ENCODE results near the gene MYMX.
"Not testable (repeated sequence)": the region's sequence is repeated elsewhere in the genome, so short reads cannot be mapped to it uniquely, and the experiment has no call there.

Gene MYMX

DNA sequence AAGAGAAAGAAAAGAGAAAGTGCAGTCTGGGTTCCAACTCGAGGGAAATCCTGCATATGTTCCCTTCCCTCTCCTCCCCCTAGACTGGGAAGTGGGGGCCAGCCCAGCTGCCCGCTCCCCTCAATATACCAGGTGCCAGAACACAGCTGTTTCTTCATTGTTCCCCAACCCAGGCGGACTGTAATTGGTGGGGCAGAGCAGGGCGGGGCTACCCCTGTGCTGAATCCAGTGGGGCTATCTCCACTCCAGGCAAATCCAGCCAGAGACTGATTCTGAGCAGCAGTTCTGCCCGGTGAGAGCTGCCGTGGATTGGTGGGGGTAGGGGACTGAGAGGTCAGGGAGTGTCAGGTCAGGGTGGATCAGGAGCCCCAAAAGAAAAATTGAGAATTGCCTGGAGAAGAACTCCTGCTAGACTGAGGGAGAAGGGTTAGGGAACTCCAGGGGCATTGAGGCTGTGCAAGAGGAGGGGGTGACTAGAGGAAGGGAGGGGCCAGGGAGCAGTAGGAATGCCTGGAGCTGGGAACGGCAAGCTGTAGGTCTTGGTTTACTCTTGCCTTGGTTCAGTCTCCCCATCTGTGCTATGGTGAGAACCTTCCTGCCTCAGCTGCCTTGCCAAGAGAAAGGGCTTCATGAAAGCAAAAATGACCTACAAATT is at the start of gene MYMX:
Gene MYMX (plus strand): TSS at position 250 of the 655 bp plus-strand sequence. CDS start 546 bp downstream, outside the sequence.
- no peak for DNase-seq

DNA sequence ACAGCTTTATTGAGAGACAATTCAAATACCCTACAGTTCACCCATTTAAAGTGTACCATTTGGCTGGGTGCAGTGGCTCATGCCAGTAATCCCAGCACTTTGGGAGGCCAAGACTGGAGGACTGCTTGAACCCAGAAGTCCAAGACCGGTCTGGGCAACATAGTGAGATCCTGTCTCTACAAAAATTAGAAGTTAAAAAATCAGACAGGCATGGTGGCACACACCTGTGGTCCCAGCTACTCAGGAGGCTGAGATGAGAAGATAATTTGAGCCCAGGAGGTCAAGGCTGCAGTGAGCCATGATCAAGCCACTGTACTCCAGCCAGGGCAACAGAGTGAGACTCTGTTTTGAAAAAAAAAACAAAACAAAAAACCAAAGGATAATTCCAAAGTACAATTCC is 49.2 kb upstream of the MYMX start:
- no peak for DNase-seq

DNA sequence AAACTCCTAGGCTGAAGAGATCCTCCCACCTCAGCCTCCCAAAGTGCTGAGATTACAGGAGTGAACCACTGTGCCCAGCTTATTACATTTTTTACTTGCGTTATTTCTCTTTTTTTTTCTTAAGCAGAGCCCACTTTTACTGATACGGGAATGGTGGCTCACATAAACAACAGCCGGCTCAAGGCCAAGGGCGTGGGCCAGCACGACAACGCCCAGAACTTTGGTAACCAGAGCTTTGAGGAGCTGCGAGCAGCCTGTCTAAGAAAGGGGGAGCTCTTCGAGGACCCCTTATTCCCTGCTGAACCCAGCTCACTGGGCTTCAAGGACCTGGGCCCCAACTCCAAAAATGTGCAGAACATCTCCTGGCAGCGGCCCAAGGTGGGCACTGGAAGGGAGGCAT is 47.6 kb upstream of the MYMX start:
- no peak for DNase-seq

DNA sequence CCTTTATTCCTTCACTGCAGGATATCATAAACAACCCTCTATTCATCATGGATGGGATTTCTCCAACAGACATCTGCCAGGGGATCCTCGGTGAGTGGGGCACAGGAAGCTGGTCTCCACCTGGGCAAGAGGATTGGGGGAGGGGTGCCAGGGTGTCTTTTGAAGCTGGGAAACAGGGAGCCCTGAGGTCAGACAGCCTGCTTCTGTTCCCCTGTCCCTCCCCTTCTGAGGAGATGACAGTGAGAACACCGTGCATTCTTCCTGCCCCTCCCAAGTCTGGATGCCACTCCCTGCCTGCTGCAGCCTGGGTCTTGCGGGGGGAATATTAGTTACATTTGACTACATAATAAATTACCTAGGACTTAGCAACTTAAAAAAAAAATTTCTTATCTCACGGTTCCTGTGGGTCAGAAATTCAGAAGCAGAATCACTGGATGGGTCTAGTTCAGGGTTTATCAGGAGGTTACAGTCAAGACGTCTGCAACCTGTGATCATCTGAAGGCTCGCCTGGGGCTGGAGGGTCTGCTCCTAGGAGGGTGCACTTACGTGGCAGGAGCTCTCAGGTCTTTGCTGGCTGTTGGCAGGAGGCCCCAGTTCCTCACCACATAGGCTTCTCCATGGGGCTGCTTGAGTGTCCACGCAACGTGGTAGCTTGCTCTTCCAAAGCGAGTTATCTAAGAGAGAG is 46.7 kb upstream of the MYMX start:
- DNase-seq = no peak

DNA sequence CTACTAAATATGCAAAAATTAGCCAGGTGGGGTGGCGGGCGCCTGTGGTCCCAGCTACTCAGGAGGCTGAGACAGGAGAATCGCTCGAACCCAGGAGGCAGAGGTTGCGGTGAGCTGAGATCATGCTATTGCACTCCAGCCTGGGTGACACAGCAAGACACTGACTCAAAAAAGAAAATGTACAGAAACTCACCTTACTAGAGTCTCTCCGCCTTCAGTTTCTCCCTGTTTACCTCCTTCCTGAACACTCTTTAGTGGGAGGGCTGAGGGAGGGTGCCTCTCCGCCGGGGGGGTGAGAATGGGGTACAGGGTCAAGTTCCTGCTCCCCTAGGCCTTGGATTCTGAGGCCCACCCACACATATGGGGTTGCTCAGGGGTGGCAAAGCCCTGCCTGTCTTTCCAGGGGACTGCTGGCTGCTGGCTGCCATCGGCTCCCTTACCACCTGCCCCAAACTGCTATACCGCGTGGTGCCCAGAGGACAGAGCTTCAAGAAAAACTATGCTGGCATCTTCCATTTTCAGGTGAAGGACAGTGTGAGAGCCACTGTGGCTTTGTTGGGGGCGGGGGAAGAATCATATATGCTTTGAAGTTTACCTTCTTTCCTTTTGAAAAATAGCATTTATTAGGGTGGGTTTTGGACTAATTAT is 44.7 kb upstream of the MYMX start:
- peak in 1 of 2 donors; percentile 13 for DNase-seq

DNA sequence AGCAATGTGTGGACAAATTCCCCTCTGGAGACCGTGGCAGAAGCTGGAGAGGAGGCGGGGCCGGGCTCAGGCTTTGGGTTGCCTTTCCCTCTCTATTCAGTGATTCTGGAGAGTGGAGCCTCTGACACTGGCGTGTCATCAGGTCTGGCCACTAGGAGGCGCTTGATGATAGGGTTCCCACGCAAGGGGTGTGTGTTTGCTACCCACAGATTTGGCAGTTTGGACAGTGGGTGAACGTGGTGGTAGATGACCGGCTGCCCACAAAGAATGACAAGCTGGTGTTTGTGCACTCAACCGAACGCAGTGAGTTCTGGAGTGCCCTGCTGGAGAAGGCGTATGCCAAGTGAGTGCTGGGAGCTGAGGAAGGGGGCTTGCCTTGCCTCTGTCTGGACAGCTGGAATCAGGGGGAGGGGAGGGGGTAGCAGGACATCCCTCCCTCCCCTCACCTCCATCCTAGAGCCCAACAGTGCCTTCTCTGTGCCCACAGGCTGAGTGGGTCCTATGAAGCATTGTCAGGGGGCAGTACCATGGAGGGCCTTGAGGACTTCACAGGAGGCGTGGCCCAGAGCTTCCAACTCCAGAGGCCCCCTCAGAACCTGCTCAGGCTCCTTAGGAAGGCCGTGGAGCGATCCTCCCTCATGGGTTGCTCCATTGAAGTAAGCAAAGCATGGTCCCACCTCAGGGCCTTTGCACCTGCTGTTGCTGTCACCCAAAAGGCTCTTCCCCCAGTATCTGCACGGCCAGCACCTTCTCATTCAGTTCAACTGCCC is 43.8 kb upstream of the MYMX start:
- peak; percentile 76 to 83 for DNase-seq

DNA sequence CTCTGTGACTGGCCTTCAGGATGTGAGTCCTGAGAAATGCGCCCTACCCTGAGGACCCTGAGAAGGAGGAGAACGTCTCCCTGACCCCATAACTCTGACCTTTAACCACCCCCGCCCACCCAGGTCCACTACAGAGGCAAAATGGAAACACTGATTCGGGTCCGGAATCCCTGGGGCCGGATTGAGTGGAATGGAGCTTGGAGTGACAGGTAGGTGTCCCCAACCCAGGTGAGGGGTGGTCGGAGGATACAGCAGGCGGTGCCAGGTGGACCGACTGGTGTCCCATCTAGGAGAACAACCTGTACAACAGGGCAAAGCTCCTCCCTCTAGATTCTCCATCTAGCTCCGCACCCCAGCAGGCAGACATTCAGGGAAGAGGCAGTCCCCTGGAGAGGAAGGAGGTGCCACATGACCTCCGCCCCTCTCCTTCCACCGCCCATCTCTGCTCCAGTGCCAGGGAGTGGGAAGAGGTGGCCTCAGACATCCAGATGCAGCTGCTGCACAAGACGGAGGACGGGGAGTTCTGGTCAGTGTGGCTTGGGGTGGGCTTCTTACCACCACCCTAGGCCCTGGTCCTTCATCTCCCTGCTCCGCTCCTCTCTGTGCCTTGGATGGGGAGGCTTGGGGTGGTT is 40.5 kb upstream of the MYMX start:
- DNase-seq = no peak

DNA sequence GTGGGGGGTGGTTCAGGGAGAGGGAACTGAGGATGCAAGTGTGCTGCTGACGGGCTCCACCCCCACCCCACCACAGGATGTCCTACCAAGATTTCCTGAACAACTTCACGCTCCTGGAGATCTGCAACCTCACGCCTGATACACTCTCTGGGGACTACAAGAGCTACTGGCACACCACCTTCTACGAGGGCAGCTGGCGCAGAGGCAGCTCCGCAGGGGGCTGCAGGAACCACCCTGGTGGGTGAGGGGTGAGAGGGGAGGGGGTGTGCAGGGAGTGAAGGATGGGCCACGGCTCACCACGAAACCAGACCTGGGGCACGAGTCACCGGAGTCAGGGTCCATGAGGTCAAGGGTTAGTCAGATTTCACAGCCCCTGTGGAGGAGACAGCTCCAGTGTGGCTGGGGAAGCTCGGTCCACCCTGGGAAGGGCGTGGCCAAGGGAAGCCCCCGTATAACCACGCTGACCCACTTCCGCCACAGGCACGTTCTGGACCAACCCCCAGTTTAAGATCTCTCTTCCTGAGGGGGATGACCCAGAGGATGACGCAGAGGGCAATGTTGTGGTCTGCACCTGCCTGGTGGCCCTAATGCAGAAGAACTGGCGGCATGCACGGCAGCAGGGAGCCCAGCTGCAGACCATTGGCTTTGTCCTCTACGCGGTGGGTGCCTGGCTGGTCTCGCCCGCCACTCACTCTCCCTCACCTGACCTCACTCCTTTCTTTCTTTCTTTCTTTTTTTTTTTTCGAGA is 39.8 kb upstream of the MYMX start:
- no peak for DNase-seq

DNA sequence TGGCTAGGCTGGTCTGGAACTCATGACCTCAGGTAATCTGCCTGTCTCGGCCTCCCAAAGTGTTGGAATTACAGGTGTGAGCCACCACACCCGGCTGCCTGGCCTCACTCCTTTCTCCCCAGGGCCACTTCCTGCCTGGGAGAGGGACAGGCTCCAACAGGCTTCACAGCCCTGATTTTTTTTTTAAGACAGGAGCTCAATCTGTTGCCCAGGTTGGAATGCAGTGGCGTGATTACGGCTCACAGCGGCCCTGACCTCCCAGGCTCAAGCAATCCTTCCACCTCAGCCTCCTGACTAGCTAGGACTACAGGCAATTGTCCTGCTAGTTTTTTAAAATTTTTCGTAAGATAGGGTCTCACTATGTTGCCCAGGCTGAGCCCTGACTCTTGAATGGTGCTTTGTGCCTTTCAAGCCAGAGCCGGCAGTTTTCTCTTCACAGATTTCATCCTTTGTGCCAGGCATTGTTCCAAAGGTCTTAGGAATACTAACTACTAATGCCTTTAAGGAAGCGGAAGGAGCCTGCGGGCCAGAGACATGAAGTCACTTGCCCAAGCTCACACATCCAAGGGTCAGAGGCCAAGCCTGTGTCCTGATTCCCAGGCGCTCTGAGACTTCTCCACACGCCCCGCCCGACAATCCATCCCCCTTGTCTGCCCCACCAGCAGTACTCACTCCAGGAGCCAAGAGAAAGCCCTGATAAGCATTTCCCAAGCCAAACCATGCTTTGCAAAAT is 38.9 kb upstream of the MYMX start:
- DNase-seq = no peak

DNA sequence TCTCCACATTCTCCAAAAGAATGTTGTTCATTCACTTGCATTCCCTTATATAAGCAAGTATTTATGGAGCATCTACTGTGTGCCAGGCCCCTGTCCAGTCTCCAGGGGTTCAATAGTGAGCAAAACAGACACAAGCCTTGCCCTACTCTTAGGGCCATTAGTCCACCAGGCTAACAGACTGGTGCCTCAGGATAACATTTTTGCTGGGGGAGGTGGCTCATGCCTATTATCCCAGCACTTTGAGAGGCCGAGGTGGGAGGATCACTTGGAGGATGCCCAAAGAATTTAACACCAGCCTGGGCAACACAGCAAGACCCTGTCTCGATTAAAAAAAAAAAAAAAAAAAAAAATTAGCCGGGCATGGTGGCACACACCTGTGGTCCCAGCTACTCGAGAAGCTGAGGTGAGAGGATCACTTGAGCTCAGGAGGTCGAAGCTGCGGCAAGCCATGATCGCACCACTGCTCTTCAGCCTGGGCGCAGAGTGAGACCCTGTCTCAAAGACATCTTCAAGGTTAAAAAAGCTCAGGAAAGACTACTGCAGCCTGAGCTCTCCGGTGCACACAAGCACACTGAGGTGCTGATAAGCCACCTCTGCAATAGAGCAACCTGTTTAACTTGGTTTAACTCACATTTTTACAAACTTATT is 38.2 kb upstream of the MYMX start:
- no peak for DNase-seq

DNA sequence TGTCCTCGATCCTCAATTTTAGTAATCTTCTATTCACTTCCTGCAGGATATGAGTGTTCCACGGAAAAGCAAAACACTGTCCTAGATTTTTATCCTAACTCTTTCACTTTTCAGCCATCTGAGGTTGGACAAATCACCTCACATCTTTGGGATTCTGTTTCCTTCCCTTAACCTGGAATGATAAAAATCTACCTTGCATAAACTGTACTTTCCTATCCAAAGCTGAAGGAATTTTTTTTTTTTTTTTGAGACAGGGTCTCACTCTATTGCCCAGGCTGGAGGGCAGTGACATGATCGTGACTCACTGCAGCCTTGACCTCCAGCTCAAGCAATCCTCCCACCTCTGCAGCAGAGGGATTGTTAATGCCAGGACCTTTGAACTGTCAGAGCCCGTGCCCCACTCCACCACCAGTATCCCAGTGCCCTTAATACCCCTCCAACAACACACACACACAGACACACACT is 37.6 kb upstream of the MYMX start:
- no peak for DNase-seq

DNA sequence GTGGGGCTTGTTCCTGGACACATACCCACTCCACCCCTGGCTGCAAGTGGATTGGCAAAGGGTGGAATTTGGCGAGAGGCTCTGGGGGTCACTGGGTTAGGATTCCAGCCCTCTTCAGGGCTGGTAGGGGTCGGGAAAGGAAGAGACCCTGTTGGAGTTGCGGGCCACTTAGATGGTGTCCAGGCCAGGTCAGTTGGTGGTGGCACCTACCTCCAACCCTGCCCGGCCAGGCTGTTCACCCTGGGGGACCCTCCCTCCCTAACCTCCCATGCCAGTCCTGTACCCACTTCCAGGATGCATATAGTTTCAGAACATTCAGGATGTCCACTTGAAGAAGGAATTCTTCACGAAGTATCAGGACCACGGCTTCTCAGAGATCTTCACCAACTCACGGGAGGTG is 37.1 kb upstream of the MYMX start:
- no peak for DNase-seq

DNA sequence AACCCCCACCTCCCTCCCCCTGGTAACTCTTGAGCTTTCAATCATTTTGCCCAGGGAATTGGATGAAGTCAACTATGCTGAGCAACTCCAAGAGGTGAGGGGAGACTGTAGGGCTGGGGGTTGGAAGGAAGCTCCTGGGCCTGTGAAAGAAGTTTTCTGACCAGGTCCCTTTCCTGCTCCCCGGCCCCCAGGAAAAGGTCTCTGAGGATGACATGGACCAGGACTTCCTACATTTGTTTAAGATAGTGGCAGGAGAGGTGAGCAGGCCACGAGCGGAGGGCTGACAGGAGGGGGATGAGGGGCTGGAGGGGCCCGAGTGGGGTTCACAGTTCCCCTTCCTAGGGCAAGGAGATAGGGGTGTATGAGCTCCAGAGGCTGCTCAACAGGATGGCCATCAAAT is 36.3 kb upstream of the MYMX start:
- no peak for DNase-seq

DNA sequence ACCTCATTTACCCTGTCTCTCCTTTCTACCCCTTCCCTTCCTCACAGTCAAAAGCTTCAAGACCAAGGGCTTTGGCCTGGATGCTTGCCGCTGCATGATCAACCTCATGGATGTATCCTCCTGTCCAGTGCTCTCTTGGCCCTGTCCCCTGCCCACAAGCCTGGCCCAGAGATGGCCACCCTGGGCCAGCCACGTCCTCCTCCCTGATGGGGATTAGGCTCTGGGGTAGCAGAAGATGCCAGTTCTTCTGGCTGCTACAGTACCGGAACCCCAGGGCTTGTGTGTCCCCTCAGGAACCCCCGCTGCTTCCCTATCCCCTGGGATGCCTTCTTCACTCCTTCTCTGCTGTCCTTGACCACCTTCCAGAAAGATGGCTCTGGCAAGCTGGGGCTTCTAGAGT is 35.8 kb upstream of the MYMX start:
- DNase-seq = no peak

DNA sequence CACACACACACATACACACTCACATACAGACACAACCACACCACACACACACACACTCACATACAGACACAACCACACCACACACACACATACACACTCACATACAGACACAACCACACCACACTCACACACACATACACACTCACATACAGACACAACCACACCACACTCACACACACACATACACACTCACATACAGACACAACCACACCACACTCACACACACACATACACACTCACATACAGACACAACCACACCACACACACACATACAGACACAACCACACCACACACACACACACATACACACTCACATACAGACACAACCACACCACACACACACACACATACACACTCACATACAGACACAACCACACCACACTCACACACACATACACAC is 34.9 kb upstream of the MYMX start:
- not testable (repeated sequence) for DNase-seq

DNA sequence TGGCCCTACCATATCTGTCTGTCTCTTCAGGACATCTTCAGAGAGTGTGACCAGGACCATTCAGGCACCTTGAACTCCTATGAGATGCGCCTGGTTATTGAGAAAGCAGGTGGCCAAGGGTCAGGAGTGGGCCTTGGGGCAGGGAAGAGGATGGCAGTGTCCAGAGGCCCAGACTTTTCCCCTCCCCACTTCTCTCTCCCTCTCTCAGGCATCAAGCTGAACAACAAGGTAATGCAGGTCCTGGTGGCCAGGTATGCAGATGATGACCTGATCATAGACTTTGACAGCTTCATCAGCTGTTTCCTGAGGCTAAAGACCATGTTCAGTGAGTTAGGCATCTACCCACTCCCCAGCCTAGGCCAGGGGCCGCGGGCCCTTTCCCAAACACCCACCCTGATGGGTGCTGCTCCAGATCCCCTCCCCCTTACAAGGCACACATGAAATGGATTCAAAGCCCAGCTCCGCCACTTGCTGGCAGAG is 33.8 kb upstream of the MYMX start:
- no peak for DNase-seq

DNA sequence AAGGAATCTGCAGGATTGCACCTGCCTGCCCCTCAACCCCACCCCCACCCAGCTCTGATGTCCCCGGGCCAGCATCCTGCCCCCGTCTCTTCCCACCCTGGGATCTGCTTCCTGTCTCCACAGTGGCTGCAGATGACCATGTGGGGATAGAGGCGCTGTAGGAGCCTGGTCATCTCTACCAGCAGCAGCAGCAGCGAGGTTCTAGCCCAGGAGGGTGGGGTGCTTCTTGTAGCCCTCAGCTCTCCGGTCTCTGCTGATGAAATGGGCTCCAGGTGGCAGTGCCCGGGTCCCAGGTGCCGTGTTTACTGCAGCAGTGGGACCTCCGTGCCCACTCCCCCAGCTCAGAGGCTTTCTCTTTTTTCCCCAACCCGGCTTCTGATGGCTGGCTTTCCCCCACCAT is 32.9 kb upstream of the MYMX start:
- DNase-seq = no peak

DNA sequence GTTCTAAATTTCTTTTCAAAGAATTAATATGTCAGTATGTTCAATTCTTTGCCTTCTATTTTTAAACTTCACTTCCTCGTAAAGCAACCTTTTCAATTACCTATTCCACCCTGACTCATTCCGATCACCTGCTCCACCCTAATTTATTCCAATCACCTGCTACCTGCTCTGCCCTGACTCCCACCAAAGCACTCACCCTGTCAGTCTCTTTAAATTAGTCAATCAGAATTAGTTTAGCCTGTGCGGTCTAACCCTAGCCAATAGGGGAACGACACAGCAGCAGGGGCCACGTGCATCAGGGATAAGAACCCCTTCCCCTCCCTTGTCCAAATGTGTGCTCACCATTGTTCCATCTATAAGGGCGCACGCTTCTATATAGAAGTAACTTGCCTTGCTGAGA is 31.4 kb upstream of the MYMX start:
- not testable (repeated sequence) for DNase-seq

DNA sequence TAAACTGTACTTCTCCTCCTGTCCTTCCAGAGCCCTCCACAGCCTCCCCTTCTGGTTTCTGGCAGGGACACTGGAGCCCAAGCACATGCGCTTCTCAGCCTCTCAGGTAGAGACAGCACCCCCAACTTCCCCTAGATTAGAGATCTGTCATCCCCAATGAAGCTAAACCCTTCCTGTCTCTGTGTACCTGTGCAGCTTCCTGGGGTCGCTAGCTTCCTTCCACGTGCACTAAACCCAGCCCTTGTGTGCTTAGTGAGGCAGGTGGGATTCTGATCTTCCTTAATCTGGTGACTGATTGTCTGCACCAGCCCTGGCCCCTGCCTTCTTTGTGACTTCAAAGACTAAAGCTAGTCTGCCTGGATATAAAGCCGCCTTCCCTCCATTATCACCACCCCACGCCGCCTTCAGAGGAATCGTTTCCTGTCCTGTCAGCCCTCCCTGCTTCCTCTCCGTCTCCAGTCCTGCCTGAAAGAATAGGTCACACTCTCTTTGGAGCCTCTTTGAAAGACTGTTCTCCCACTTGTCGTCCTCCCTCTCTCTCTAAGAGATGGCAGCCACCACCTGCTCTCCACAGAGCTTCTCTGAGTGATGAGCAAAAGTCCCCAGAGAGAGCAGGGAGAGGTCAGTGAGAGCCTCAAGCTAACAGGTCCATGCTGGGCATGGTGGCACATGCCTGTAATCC is 30.6 kb upstream of the MYMX start:
- DNase-seq = no peak

DNA sequence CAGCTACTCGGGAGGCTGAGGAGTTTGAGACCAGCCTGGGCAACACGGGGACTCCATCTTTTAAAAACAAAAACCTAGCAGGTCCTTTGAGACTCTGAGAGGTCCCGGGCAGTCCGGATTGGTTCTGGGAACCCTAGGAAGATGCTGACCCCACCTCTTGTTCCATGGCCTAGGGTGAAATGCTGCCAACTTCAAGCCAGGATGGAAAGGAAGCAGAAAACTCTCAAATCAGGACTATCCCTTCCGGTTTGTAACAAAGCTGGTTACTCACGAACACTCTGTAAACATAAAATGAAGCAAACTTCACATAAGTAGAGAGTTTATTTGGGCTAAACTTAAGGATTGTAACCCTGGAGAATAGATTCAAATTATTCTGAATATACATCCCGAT is 30.1 kb upstream of the MYMX start:
- DNase-seq = no peak

Data from activated CD4-positive, alpha-beta T cell treated with anti-CD3 and anti-CD28 coated beads for 4 hours (primary cell).